ENCODE results near the gene GLB1L.
A peak's percentile ranks its signal among the peaks of the same experiment; 100 is the strongest.

The GLB1L gene

GRCh38 chr2:219252900-219253752, 7.9 kb upstream of the GLB1L start, which contains the start of gene TUBA4B:
TUBA4B (plus strand) TSS chr2:219253243; CDS start chr2:219253408, 165 bp downstream.
- DNase-seq (ENCODE audit: low spot score): no peak

- no peak for DNase-seq (ENCODE audit: low spot score)
Observed at GRCh38 chr2:219252570-219252899, 7.3 kb upstream of the GLB1L start.

GRCh38 chr2:219252084-219252483, 6.8 kb upstream of the GLB1L start:
- no peak for DNase-seq (ENCODE audit: low spot score)

GRCh38 chr2:219251656-219252055, 6.4 kb upstream of the GLB1L start:
- DNase-seq (ENCODE audit: low spot score): no peak

- no peak for DNase-seq (ENCODE audit: low spot score)
Observed at GRCh38 chr2:219250049-219250781, 5.0 kb upstream of the GLB1L start.

- DNase-seq (ENCODE audit: low spot score): no peak
Observed at GRCh38 chr2:219249203-219249980, 4.1 kb upstream of the GLB1L start.

- DNase-seq (ENCODE audit: low spot score): no peak
Observed at GRCh38 chr2:219248845-219249202, 3.6 kb upstream of the GLB1L start.

- DNase-seq (ENCODE audit: low spot score): no peak
Observed at GRCh38 chr2:219247678-219248642, 2.7 kb upstream of the GLB1L start.

- DNase-seq (ENCODE audit: low spot score): no peak
Observed at GRCh38 chr2:219246559-219246958, 1.3 kb upstream of the GLB1L start.

- DNase-seq (ENCODE audit: low spot score): no peak
Observed at GRCh38 chr2:219245899-219246230, 621 bp upstream of the GLB1L start.

GRCh38 chr2:219244789-219245147, 476 bp downstream of the GLB1L start:
- DNase-seq (ENCODE audit: low spot score): no peak

- DNase-seq (ENCODE audit: low spot score): no peak
Observed at GRCh38 chr2:219243291-219243761, 1.9 kb downstream of the GLB1L start.

GRCh38 chr2:219234331-219234730, 10.9 kb downstream of the GLB1L start:
- no peak for DNase-seq (ENCODE audit: low spot score)

- no peak for DNase-seq (ENCODE audit: low spot score)
Observed at GRCh38 chr2:219230059-219230540, 15.1 kb downstream of the GLB1L start.

GRCh38 chr2:219229305-219230058, 15.8 kb downstream of the GLB1L start, which contains the start of the genes ANKZF1 and ATG9A:
ANKZF1 (plus strand) TSS chr2:219229806; CDS start chr2:219230258, 452 bp downstream.
ATG9A (minus strand) TSS chr2:219229636; CDS start chr2:219228024, 1,612 bp downstream.
- DNase-seq (ENCODE audit: low spot score): peak; percentile 99

- no peak for DNase-seq (ENCODE audit: low spot score)
Observed at GRCh38 chr2:219228911-219229304, 16.3 kb downstream of the GLB1L start.

- DNase-seq (ENCODE audit: low spot score): no peak
Observed at GRCh38 chr2:219228041-219228910, 17.0 kb downstream of the GLB1L start.

- no peak for DNase-seq (ENCODE audit: low spot score)
Observed at GRCh38 chr2:219225350-219225749, 19.9 kb downstream of the GLB1L start.
